ENCODE data around the gene MEGF11.

MEGF11 gene

GRCh38 chr15:66292571-66293418, 39.2 kb upstream of the MEGF11 start:
- TF ChIP-seq ZNF8 (CRISPR knock-in tag; IDR thresholded peaks at IDR 0.05) = no peak
- TF ChIP-seq GLIS3 (CRISPR knock-in tag; IDR thresholded peaks at IDR 0.05) = no peak
- TF ChIP-seq ZNF70 (CRISPR knock-in tag; IDR thresholded peaks at IDR 0.05) = no peak
- no peak for TF ChIP-seq SNAI2 (CRISPR knock-in tag; IDR thresholded peaks at IDR 0.05)
- no peak for TF ChIP-seq ARNTL (CRISPR knock-in tag; IDR thresholded peaks at IDR 0.05; ENCODE audit: borderline replicate concordance, low read depth)
- ATAC-seq = no peak

DNA sequence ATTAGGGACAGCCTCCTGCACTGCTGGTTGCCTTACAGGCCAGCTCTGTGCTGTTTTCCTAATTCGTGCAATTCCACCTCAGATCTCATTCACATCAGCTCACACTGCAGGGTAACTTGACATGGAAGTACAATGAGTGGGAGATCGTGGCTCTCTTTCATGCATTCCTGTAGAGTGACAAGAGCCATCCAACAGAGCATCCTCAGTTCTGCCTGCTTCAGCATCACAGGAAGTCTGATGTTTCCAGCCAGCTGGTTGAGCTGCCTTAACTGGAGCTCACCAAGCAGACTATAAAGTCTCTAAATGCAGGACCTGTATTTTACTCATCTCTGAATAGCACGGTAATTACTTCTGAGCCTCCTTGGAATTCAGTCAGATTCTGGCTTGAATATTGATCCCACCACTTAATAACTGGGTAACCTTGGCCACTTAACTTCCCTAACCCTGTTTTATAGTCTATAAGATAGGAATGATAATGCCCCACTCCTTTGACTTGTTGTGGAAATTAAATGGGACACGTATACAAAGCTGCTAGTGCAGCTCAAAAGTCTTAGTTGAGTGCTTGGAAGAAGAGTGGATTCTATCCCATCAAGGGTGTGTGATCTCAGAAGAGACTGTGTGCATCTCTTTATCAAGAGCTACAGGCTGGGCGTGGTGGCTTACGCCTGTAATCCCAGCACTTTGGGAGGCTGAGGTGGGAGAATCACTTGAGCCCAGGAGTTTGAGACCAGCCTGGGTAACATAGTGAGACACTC, 38.4 kb upstream of the MEGF11 start:
- no peak for ATAC-seq

More for the DNA sequence above, 38.4 kb upstream of the MEGF11 start:
- TF ChIP-seq TSHZ2 (CRISPR knock-in tag; IDR thresholded peaks at IDR 0.05) (no peak), ARNTL (CRISPR knock-in tag; IDR thresholded peaks at IDR 0.05; ENCODE audit: borderline replicate concordance, low read depth) (no peak), CSRNP3 (CRISPR knock-in tag; IDR thresholded peaks at IDR 0.05) (no peak), PATZ1 (CRISPR knock-in tag; IDR thresholded peaks at IDR 0.05; ENCODE audit: borderline replicate concordance) (no peak), SNAI2 (CRISPR knock-in tag; IDR thresholded peaks at IDR 0.05) (no peak), GLIS3 (CRISPR knock-in tag; IDR thresholded peaks at IDR 0.05) (no peak), OSR1 (CRISPR knock-in tag; IDR thresholded peaks at IDR 0.05) (no peak), ZFP3 (CRISPR knock-in tag; IDR thresholded peaks at IDR 0.05) (no peak), ZNF565 (CRISPR knock-in tag; conservative IDR thresholded peaks at IDR 0.05; ENCODE audit: low read depth) (no peak), ISL1 (CRISPR knock-in tag; IDR thresholded peaks at IDR 0.05) (no peak), ESRRG (CRISPR knock-in tag; IDR thresholded peaks at IDR 0.05) (no peak), CSDC2 (CRISPR knock-in tag; IDR thresholded peaks at IDR 0.05) (no peak), BACH2 (CRISPR knock-in tag; IDR thresholded peaks at IDR 0.05; ENCODE audit: borderline replicate concordance) (no peak), RARB (CRISPR knock-in tag; IDR thresholded peaks at IDR 0.05) (no peak), ZNF70 (CRISPR knock-in tag; IDR thresholded peaks at IDR 0.05) (no peak), ZC3H10 (CRISPR knock-in tag; IDR thresholded peaks at IDR 0.05) (no peak), CREB5 (CRISPR knock-in tag; IDR thresholded peaks at IDR 0.05; ENCODE audit: low read depth) (no peak), ZNF8 (CRISPR knock-in tag; IDR thresholded peaks at IDR 0.05) (no peak)
- TF ChIP-seq, protein P1, sequence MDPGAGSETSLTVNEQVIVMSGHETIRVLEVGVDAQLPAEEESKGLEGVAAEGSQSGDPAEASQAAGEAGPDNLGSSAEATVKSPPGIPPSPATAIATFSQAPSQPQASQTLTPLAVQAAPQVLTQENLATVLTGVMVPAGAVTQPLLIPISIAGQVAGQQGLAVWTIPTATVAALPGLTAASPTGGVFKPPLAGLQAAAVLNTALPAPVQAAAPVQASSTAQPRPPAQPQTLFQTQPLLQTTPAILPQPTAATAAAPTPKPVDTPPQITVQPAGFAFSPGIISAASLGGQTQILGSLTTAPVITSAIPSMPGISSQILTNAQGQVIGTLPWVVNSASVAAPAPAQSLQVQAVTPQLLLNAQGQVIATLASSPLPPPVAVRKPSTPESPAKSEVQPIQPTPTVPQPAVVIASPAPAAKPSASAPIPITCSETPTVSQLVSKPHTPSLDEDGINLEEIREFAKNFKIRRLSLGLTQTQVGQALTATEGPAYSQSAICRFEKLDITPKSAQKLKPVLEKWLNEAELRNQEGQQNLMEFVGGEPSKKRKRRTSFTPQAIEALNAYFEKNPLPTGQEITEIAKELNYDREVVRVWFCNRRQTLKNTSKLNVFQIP (CRISPR knock-in tag; IDR thresholded peaks at IDR 0.05; ENCODE audit: borderline replicate concordance, low read depth) = no peak
